SJSA1 (cell line): Measurements from ENCODE around the gene EXD3. TPM values are rescaled to one million over a fixed set of nuclear protein-coding genes. Genes with fewer than 3 reads are reported as not detected.

Experiments
- DNase-seq, 2 experiments: peaks; one replicate each; pipeline ENCODE4 v3.0.0-alpha.2; 2015 to 2020; ENCODE audit warnings: low spot score in 2 of 2, low read depth in 1 of 2
- H3K27ac ChIP-seq: fragments of 250-450 bp; sonication (Bioruptor Pico); 2 replicates; pipeline ENCODE4 v1.5.1; 2020; ENCODE audit warnings: mild to moderate bottlenecking, moderate library complexity
- H3K27me3 ChIP-seq: fragments of 250-450 bp; sonication (Bioruptor Pico); replicated peaks from 2 replicates; pipeline ENCODE4 v1.5.1; 2020; ENCODE audit warnings: mild to moderate bottlenecking, moderate library complexity
- H3K36me3 ChIP-seq: fragments of 250-450 bp; sonication (Bioruptor Pico); 2 replicates; pipeline ENCODE4 v1.5.1; 2020; ENCODE audit warnings: mild to moderate bottlenecking
- H3K4me1 ChIP-seq: fragments of 250-450 bp; sonication (Bioruptor Pico); replicated peaks from 2 replicates; pipeline ENCODE4 v1.6.1; 2021; ENCODE audit warnings: mild to moderate bottlenecking
- H3K4me3 ChIP-seq: fragments of 250-450 bp; sonication (Bioruptor Pico); 2 replicates; pipeline ENCODE4 v1.5.1; 2020; ENCODE audit warnings: mild to moderate bottlenecking
- H3K9me3 ChIP-seq: fragments of 250-450 bp; sonication (Bioruptor Pico); replicated peaks from 2 replicates; pipeline ENCODE4 v1.5.1; 2020; ENCODE audit warnings: mild to moderate bottlenecking
- total RNA-seq: library from RNA; depleted of rRNA; stranded (reverse); fragments of >200 nt; shearing (Covaris generic); gene quantifications from 2 replicates; pipeline ENCODE4 v1.2.3, GENCODE V29; 2014

EXD3 gene
- total RNA-seq, 1 experiment from 2014 or later, result 4.0 TPM

GRCh38 chr9:137427454-137428310 is 4.7 kb upstream of the EXD3 start:
- 0 out of 2 replicates have a peak, but pooled peaks cover 3% of the 10 kb centered on the region for H3K9me3 ChIP-seq
- H3K27ac ChIP-seq, result no peak overlapping the region
- no peak overlapping the region for H3K4me3 ChIP-seq
- DNase-seq, result no peak
- 0 out of 2 replicates have a peak, but pooled peaks cover 3% of the 10 kb centered on the region for H3K27me3 ChIP-seq
- peaks cover 14% of the 10 kb centered on the region for H3K4me1 ChIP-seq
- H3K36me3 ChIP-seq, result peaks cover 3% of the 10 kb centered on the region

- Histone ChIP-seq H3K9me3 (0 out of 2 replicates have a peak, but pooled peaks cover 3% of the 10 kb centered on the region), H3K4me3 (no peak overlapping the region), H3K27me3 (0 out of 2 replicates have a peak, but pooled peaks cover 3% of the 10 kb centered on the region), H3K36me3 (peaks cover 6% of the 10 kb centered on the region), H3K4me1 (peaks cover 14% of the 10 kb centered on the region), H3K27ac (no peak overlapping the region)
- DNase-seq, result no peak
Measured at GRCh38 chr9:137426018-137426681, 3.2 kb upstream of the EXD3 start.

GRCh38 chr9:137423514-137424291 is 741 bp upstream of the EXD3 start:
- peaks cover 14% of the 10 kb centered on the region for H3K4me1 ChIP-seq
- H3K9me3 ChIP-seq, result 0 out of 2 replicates have a peak, but pooled peaks cover 3% of the 10 kb centered on the region
- H3K27ac ChIP-seq, result no peak overlapping the region
- H3K27me3 ChIP-seq, result 0 out of 2 replicates have a peak, but pooled peaks cover 3% of the 10 kb centered on the region
- no peak for DNase-seq
- peak overlapping the region; percentile 99 for H3K4me3 ChIP-seq
- H3K36me3 ChIP-seq, result peaks cover 13% of the 10 kb centered on the region

GRCh38 chr9:137421838-137422603 is 941 bp downstream of the EXD3 start:
- Histone ChIP-seq H3K27me3 (0 out of 2 replicates have a peak, but pooled peaks cover 3% of the 10 kb centered on the region), H3K4me1 (peaks cover 14% of the 10 kb centered on the region), H3K4me3 (peak overlapping the region; percentile 99), H3K36me3 (peaks cover 13% of the 10 kb centered on the region), H3K27ac (peak overlapping the region; percentile 34; the same call in 1 of the 2 replicates), H3K9me3 (0 out of 2 replicates have a peak, but pooled peaks cover 3% of the 10 kb centered on the region)
- peak in 1 of 2 experiments; percentile 12 for DNase-seq

GRCh38 chr9:137417161-137418021 is 5.6 kb downstream of the EXD3 start:
- H3K27me3 ChIP-seq, result no peaks in the 10 kb centered on the region
- no peak overlapping the region for H3K4me3 ChIP-seq
- no peaks in the 10 kb centered on the region for H3K9me3 ChIP-seq
- no peak overlapping the region for H3K27ac ChIP-seq
- peaks cover 39% of the 10 kb centered on the region for H3K4me1 ChIP-seq
- DNase-seq, result no peak
- peaks cover 15% of the 10 kb centered on the region; the same call in 1 of the 2 replicates for H3K36me3 ChIP-seq

GRCh38 chr9:137416563-137417151 is 6.3 kb downstream of the EXD3 start:
- no peaks in the 10 kb centered on the region for H3K9me3 ChIP-seq
- peaks cover 47% of the 10 kb centered on the region for H3K4me1 ChIP-seq
- no peaks in the 10 kb centered on the region for H3K27me3 ChIP-seq
- peak overlapping the region; percentile 28; the same call in 1 of the 2 replicates for H3K27ac ChIP-seq
- peaks cover 15% of the 10 kb centered on the region; the same call in 1 of the 2 replicates for H3K36me3 ChIP-seq
- no peak overlapping the region for H3K4me3 ChIP-seq
- no peak for DNase-seq

GRCh38 chr9:137416006-137416562 is 6.9 kb downstream of the EXD3 start:
- no peak overlapping the region for H3K4me3 ChIP-seq
- no peaks in the 10 kb centered on the region for H3K9me3 ChIP-seq
- peaks cover 51% of the 10 kb centered on the region for H3K4me1 ChIP-seq
- H3K36me3 ChIP-seq, result peaks cover 15% of the 10 kb centered on the region; the same call in 1 of the 2 replicates
- no peaks in the 10 kb centered on the region for H3K27me3 ChIP-seq
- DNase-seq, result peak in 1 of 2 experiments; percentile 54
- H3K27ac ChIP-seq, result peak overlapping the region; percentile 28; the same call in 1 of the 2 replicates

GRCh38 chr9:137415451-137415850 is 7.5 kb downstream of the EXD3 start:
- Histone ChIP-seq H3K27me3 (no peaks in the 10 kb centered on the region), H3K36me3 (peaks cover 12% of the 10 kb centered on the region; the same call in 1 of the 2 replicates), H3K4me1 (peaks cover 57% of the 10 kb centered on the region), H3K9me3 (no peaks in the 10 kb centered on the region), H3K4me3 (no peak overlapping the region), H3K27ac (no peak overlapping the region)
- DNase-seq, result no peak

GRCh38 chr9:137412431-137412830 is 10.5 kb downstream of the EXD3 start:
- Histone ChIP-seq H3K27ac (peak overlapping the region; percentile 92), H3K4me1 (peaks cover 63% of the 10 kb centered on the region), H3K4me3 (no peak overlapping the region), H3K27me3 (no peaks in the 10 kb centered on the region), H3K36me3 (peaks cover 8% of the 10 kb centered on the region; the same call in 1 of the 2 replicates), H3K9me3 (no peaks in the 10 kb centered on the region)
- peak in 1 of 2 experiments; percentile 50 for DNase-seq

GRCh38 chr9:137411645-137412380 is 11.1 kb downstream of the EXD3 start:
- peak overlapping the region; percentile 92 for H3K27ac ChIP-seq

GRCh38 chr9:137411260-137411644 is 11.7 kb downstream of the EXD3 start:
- H3K9me3 ChIP-seq, result no peaks in the 10 kb centered on the region
- H3K27ac ChIP-seq, result peak overlapping the region; percentile 66
- no peaks in the 10 kb centered on the region for H3K27me3 ChIP-seq
- peaks cover 8% of the 10 kb centered on the region; the same call in 1 of the 2 replicates for H3K36me3 ChIP-seq
- H3K4me3 ChIP-seq, result peak overlapping the region; percentile 25
- H3K4me1 ChIP-seq, result peaks cover 64% of the 10 kb centered on the region
- peak; percentile 86 to 90 for DNase-seq

More at GRCh38 chr9:137411645-137412380, 11.1 kb downstream of the EXD3 start:
- peak; percentile 88 to 98 for DNase-seq
- Histone ChIP-seq H3K4me1 (peaks cover 69% of the 10 kb centered on the region), H3K4me3 (peak overlapping the region; percentile 25), H3K36me3 (peaks cover 8% of the 10 kb centered on the region; the same call in 1 of the 2 replicates), H3K27me3 (no peaks in the 10 kb centered on the region), H3K9me3 (no peaks in the 10 kb centered on the region)
